ENCODE results near the gene SLC51B.
A peak's percentile ranks its signal among the peaks of the same experiment; 100 is the strongest.

Gene SLC51B

GRCh38 chr15:65028921-65029735 lies 16.1 kb upstream of the SLC51B start, which contains the start of gene MTFMT:
Gene MTFMT (minus strand): TSS chr15:65029639. CDS start chr15:65029613, 26 bp downstream.
- Histone ChIP-seq H3K27ac (ENCODE audit: low read length) (no peak within 1 kb of the TSS), H3K9me3 (ENCODE audit: control insufficient read depth, low read depth, low read length) (no peaks in the 10 kb centered on the region), H3K27me3 (ENCODE audit: control insufficient read depth, insufficient read depth, low read length) (no peaks in the 10 kb centered on the region), H3K4me3 (ENCODE audit: low read length) (peak within 1 kb of the TSS; percentile 91), H3K4me1 (ENCODE audit: control insufficient read depth, low read depth, low read length) (peaks cover 5% of the 10 kb centered on the region), H3K9ac (ENCODE audit: low read length) (peak within 1 kb of the TSS; percentile 82), H3K36me3 (ENCODE audit: control insufficient read depth, low read depth, low read length) (peaks cover 11% of the 10 kb centered on the region)

GRCh38 chr15:65029736-65030208 lies 15.4 kb upstream of the SLC51B start:
- Histone ChIP-seq H3K36me3 (ENCODE audit: control insufficient read depth, low read depth, low read length) (peaks cover 11% of the 10 kb centered on the region), H3K9ac (ENCODE audit: low read length) (no peak overlapping the region), H3K4me1 (ENCODE audit: control insufficient read depth, low read depth, low read length) (peaks cover 5% of the 10 kb centered on the region), H3K4me3 (ENCODE audit: low read length) (peak overlapping the region; percentile 91), H3K27ac (ENCODE audit: low read length) (no peak overlapping the region), H3K9me3 (ENCODE audit: control insufficient read depth, low read depth, low read length) (no peaks in the 10 kb centered on the region), H3K27me3 (ENCODE audit: control insufficient read depth, insufficient read depth, low read length) (no peaks in the 10 kb centered on the region)

- H3K4me3 ChIP-seq (ENCODE audit: low read length): no peak overlapping the region
- H3K36me3 ChIP-seq (ENCODE audit: control insufficient read depth, low read depth, low read length): no peaks in the 10 kb centered on the region
- no peaks in the 10 kb centered on the region for H3K27me3 ChIP-seq (ENCODE audit: control insufficient read depth, insufficient read depth, low read length)
- no peaks in the 10 kb centered on the region for H3K9me3 ChIP-seq (ENCODE audit: control insufficient read depth, low read depth, low read length)
- H3K9ac ChIP-seq (ENCODE audit: low read length): no peak overlapping the region
- H3K4me1 ChIP-seq (ENCODE audit: control insufficient read depth, low read depth, low read length): peaks cover 5% of the 10 kb centered on the region
- H3K27ac ChIP-seq (ENCODE audit: low read length): no peak overlapping the region
Measured at GRCh38 chr15:65032801-65033537, 12.2 kb upstream of the SLC51B start.

GRCh38 chr15:65033659-65034269 lies 11.4 kb upstream of the SLC51B start:
- H3K27me3 ChIP-seq (ENCODE audit: control insufficient read depth, insufficient read depth, low read length): no peaks in the 10 kb centered on the region
- H3K9ac ChIP-seq (ENCODE audit: low read length): no peak overlapping the region
- no peaks in the 10 kb centered on the region for H3K9me3 ChIP-seq (ENCODE audit: control insufficient read depth, low read depth, low read length)
- no peaks in the 10 kb centered on the region for H3K4me1 ChIP-seq (ENCODE audit: control insufficient read depth, low read depth, low read length)
- H3K4me3 ChIP-seq (ENCODE audit: low read length): no peak overlapping the region
- H3K27ac ChIP-seq (ENCODE audit: low read length): no peak overlapping the region
- no peaks in the 10 kb centered on the region for H3K36me3 ChIP-seq (ENCODE audit: control insufficient read depth, low read depth, low read length)

- Histone ChIP-seq H3K4me1 (ENCODE audit: control insufficient read depth, low read depth, low read length) (no peaks in the 10 kb centered on the region), H3K9ac (ENCODE audit: low read length) (no peak overlapping the region), H3K27me3 (ENCODE audit: control insufficient read depth, insufficient read depth, low read length) (no peaks in the 10 kb centered on the region), H3K27ac (ENCODE audit: low read length) (no peak overlapping the region), H3K9me3 (ENCODE audit: control insufficient read depth, low read depth, low read length) (no peaks in the 10 kb centered on the region), H3K36me3 (ENCODE audit: control insufficient read depth, low read depth, low read length) (no peaks in the 10 kb centered on the region), H3K4me3 (ENCODE audit: low read length) (no peak overlapping the region)
Measured at GRCh38 chr15:65034719-65035118, 10.5 kb upstream of the SLC51B start.

- Histone ChIP-seq H3K36me3 (ENCODE audit: control insufficient read depth, low read depth, low read length) (no peaks in the 10 kb centered on the region), H3K27ac (ENCODE audit: low read length) (no peak overlapping the region), H3K4me3 (ENCODE audit: low read length) (no peak overlapping the region), H3K4me1 (ENCODE audit: control insufficient read depth, low read depth, low read length) (no peaks in the 10 kb centered on the region), H3K27me3 (ENCODE audit: control insufficient read depth, insufficient read depth, low read length) (no peaks in the 10 kb centered on the region), H3K9me3 (ENCODE audit: control insufficient read depth, low read depth, low read length) (no peaks in the 10 kb centered on the region), H3K9ac (ENCODE audit: low read length) (no peak overlapping the region)
Measured at GRCh38 chr15:65037309-65037708, 7.9 kb upstream of the SLC51B start.

GRCh38 chr15:65038428-65038827 lies 6.8 kb upstream of the SLC51B start:
- no peaks in the 10 kb centered on the region for H3K36me3 ChIP-seq (ENCODE audit: control insufficient read depth, low read depth, low read length)
- H3K27me3 ChIP-seq (ENCODE audit: control insufficient read depth, insufficient read depth, low read length): no peaks in the 10 kb centered on the region
- H3K4me3 ChIP-seq (ENCODE audit: low read length): no peak overlapping the region
- no peaks in the 10 kb centered on the region for H3K9me3 ChIP-seq (ENCODE audit: control insufficient read depth, low read depth, low read length)
- H3K4me1 ChIP-seq (ENCODE audit: control insufficient read depth, low read depth, low read length): no peaks in the 10 kb centered on the region
- no peak overlapping the region for H3K9ac ChIP-seq (ENCODE audit: low read length)
- H3K27ac ChIP-seq (ENCODE audit: low read length): no peak overlapping the region

- Histone ChIP-seq H3K27me3 (ENCODE audit: control insufficient read depth, insufficient read depth, low read length) (no peaks in the 10 kb centered on the region), H3K4me1 (ENCODE audit: control insufficient read depth, low read depth, low read length) (no peaks in the 10 kb centered on the region), H3K36me3 (ENCODE audit: control insufficient read depth, low read depth, low read length) (no peaks in the 10 kb centered on the region), H3K4me3 (ENCODE audit: low read length) (no peak overlapping the region), H3K27ac (ENCODE audit: low read length) (no peak overlapping the region), H3K9me3 (ENCODE audit: control insufficient read depth, low read depth, low read length) (no peaks in the 10 kb centered on the region), H3K9ac (ENCODE audit: low read length) (no peak overlapping the region)
Measured at GRCh38 chr15:65038836-65039235, 6.4 kb upstream of the SLC51B start.

- Histone ChIP-seq H3K9me3 (ENCODE audit: control insufficient read depth, low read depth, low read length) (no peaks in the 10 kb centered on the region), H3K27ac (ENCODE audit: low read length) (no peak overlapping the region), H3K36me3 (ENCODE audit: control insufficient read depth, low read depth, low read length) (no peaks in the 10 kb centered on the region), H3K9ac (ENCODE audit: low read length) (no peak overlapping the region), H3K4me1 (ENCODE audit: control insufficient read depth, low read depth, low read length) (no peaks in the 10 kb centered on the region), H3K27me3 (ENCODE audit: control insufficient read depth, insufficient read depth, low read length) (no peaks in the 10 kb centered on the region), H3K4me3 (ENCODE audit: low read length) (no peak overlapping the region)
Measured at GRCh38 chr15:65040461-65040860, 4.7 kb upstream of the SLC51B start.

GRCh38 chr15:65041787-65042186 lies 3.4 kb upstream of the SLC51B start:
- no peak overlapping the region for H3K9ac ChIP-seq (ENCODE audit: low read length)
- H3K36me3 ChIP-seq (ENCODE audit: control insufficient read depth, low read depth, low read length): no peaks in the 10 kb centered on the region
- no peaks in the 10 kb centered on the region for H3K9me3 ChIP-seq (ENCODE audit: control insufficient read depth, low read depth, low read length)
- H3K27ac ChIP-seq (ENCODE audit: low read length): no peak overlapping the region
- H3K27me3 ChIP-seq (ENCODE audit: control insufficient read depth, insufficient read depth, low read length): no peaks in the 10 kb centered on the region
- no peaks in the 10 kb centered on the region for H3K4me1 ChIP-seq (ENCODE audit: control insufficient read depth, low read depth, low read length)
- H3K4me3 ChIP-seq (ENCODE audit: low read length): no peak overlapping the region

- no peak overlapping the region for H3K27ac ChIP-seq (ENCODE audit: low read length)
Measured at GRCh38 chr15:65042776-65043327, 2.3 kb upstream of the SLC51B start.

More at GRCh38 chr15:65042776-65043327, 2.3 kb upstream of the SLC51B start:
- Histone ChIP-seq H3K27me3 (ENCODE audit: control insufficient read depth, insufficient read depth, low read length) (no peaks in the 10 kb centered on the region), H3K9me3 (ENCODE audit: control insufficient read depth, low read depth, low read length) (no peaks in the 10 kb centered on the region), H3K4me1 (ENCODE audit: control insufficient read depth, low read depth, low read length) (no peaks in the 10 kb centered on the region), H3K36me3 (ENCODE audit: control insufficient read depth, low read depth, low read length) (no peaks in the 10 kb centered on the region), H3K4me3 (ENCODE audit: low read length) (no peak overlapping the region), H3K9ac (ENCODE audit: low read length) (no peak overlapping the region)
